GM12878 (cell line): Measurements from ENCODE around the gene ARMC9.

Source experiments
- BCL11A ChIP-seq: IDR thresholded peaks from 2 replicates; pipeline ENCODE4 v1.6.1; 2011; ENCODE audit warnings: low read depth, low read length
- CHD4 ChIP-seq: fragments of 200-600 bp; sonication (generic); IDR thresholded peaks from 2 replicates; pipeline ENCODE4 v1.6.1; 2016; ENCODE audit warnings: mild to moderate bottlenecking
- EP300 ChIP-seq, 2 experiments: fragments of 150-350 bp in 1 of 2; IDR thresholded peaks; 2 replicates each; pipeline ENCODE4 v1.6.1; 2011 to 2012; ENCODE audit warnings: low read depth in 2 of 2, low read length in 2 of 2, borderline replicate concordance in 1 of 2, improper control_type of control experiment in 1 of 2, inconsistent platforms in 1 of 2; ENCODE audit not compliant: control insufficient read depth in 1 of 2
- JUND ChIP-seq: IDR thresholded peaks from 2 replicates; pipeline ENCODE4 v1.6.1; 2012; ENCODE audit warnings: low read depth, mild to moderate bottlenecking, low read length, improper control_type of control experiment, moderate library complexity
- NFYB ChIP-seq: IDR thresholded peaks from 2 replicates; pipeline ENCODE4 v1.6.1; 2011; ENCODE audit warnings: low read depth, mild to moderate bottlenecking, low read length, improper control_type of control experiment, moderate library complexity; ENCODE audit not compliant: insufficient read depth
- POLR2AphosphoS5 ChIP-seq: IDR thresholded peaks from 2 replicates; pipeline ENCODE4 v1.6.1; 2011; ENCODE audit warnings: mild to moderate bottlenecking, low read length, inconsistent platforms
- RAD21 ChIP-seq: IDR thresholded peaks from 2 replicates; pipeline ENCODE4 v1.6.1; 2011; ENCODE audit warnings: mild to moderate bottlenecking, low read depth, low read length, moderate library complexity; ENCODE audit not compliant: insufficient read depth
- RFX5 ChIP-seq: IDR thresholded peaks from 2 replicates; pipeline ENCODE4 v1.6.1; 2011; ENCODE audit warnings: low read depth, low read length, improper control_type of control experiment
- SIN3A ChIP-seq: IDR thresholded peaks from 2 replicates; pipeline ENCODE4 v1.6.1; 2012; ENCODE audit warnings: low read depth, low read length, improper control_type of control experiment
- SP1 ChIP-seq: IDR thresholded peaks from one replicate; pipeline ENCODE4 v1.6.1; 2011; ENCODE audit warnings: low read depth, low read length
- TF ChIP-seq, protein P1 (sequence below), 3 experiments: IDR thresholded peaks in 2 of 3; conservative IDR thresholded peaks in 1 of 3; 2 replicates each; pipeline ENCODE4 v1.5.1; 2011; ENCODE audit warnings: low read depth in 3 of 3, low read length in 3 of 3, mild to moderate bottlenecking in 3 of 3, control low read depth in 2 of 3, moderate library complexity in 2 of 3, inconsistent platforms in 1 of 3, mixed read lengths in 1 of 3; ENCODE audit not compliant: control insufficient read depth in 2 of 3, insufficient read depth in 1 of 3; ENCODE audit errors: extremely low read depth in 1 of 3

GRCh38 chr2:231172025-231172424 is 26.4 kb upstream of the ARMC9 start:
- no peak for TF ChIP-seq POLR2AphosphoS5
- TF ChIP-seq, protein P1, sequence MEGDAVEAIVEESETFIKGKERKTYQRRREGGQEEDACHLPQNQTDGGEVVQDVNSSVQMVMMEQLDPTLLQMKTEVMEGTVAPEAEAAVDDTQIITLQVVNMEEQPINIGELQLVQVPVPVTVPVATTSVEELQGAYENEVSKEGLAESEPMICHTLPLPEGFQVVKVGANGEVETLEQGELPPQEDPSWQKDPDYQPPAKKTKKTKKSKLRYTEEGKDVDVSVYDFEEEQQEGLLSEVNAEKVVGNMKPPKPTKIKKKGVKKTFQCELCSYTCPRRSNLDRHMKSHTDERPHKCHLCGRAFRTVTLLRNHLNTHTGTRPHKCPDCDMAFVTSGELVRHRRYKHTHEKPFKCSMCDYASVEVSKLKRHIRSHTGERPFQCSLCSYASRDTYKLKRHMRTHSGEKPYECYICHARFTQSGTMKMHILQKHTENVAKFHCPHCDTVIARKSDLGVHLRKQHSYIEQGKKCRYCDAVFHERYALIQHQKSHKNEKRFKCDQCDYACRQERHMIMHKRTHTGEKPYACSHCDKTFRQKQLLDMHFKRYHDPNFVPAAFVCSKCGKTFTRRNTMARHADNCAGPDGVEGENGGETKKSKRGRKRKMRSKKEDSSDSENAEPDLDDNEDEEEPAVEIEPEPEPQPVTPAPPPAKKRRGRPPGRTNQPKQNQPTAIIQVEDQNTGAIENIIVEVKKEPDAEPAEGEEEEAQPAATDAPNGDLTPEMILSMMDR (IDR thresholded peaks at IDR 0.05 in 2 of 3, conservative IDR thresholded peaks at IDR 0.05 in 1 of 3; ENCODE audit: control insufficient read depth in 2 of 3, extremely low read depth in 1 of 3, insufficient read depth in 1 of 3, low read depth in 3 of 3, low read length in 3 of 3): no peak
- no peak for TF ChIP-seq BCL11A
- TF ChIP-seq RAD21: no peak
- no peak for TF ChIP-seq NFYB
- TF ChIP-seq CHD4: no peak
- no peak for TF ChIP-seq EP300 (IDR thresholded peaks at IDR 0.05; ENCODE audit: borderline replicate concordance in 1 of 2, control insufficient read depth in 1 of 2, low read depth in 2 of 2, low read length in 2 of 2)
- TF ChIP-seq SP1: no peak
- no peak for TF ChIP-seq RFX5
- no peak for TF ChIP-seq SIN3A
- TF ChIP-seq JUND: no peak
